Parathyroid adenoma (tissue), 2 donors: ENCODE results near the gene STK17A.

Source experiments
- H2AFZ ChIP-seq: fragments of 300-600 bp; sonication (generic); one replicate; pipeline ENCODE4 v1.7.0; 2017; ENCODE audit warnings: antibody characterized with exemption, mild to moderate bottlenecking
- H3K27ac ChIP-seq: fragments of 300-600 bp; sonication (generic); one replicate; pipeline ENCODE4 v1.7.0; 2017
- H3K27me3 ChIP-seq: fragments of 300-600 bp; sonication (generic); one replicate; pipeline ENCODE4 v1.7.0; 2017; ENCODE audit warnings: low read length; ENCODE audit not compliant: control insufficient read depth, insufficient read depth
- H3K36me3 ChIP-seq: fragments of 300-600 bp; sonication (generic); one replicate; pipeline ENCODE4 v1.7.0; 2017; ENCODE audit warnings: low read length; ENCODE audit not compliant: control insufficient read depth, insufficient read depth
- H3K4me1 ChIP-seq: fragments of 300-600 bp; sonication (generic); one replicate; pipeline ENCODE4 v1.7.0; 2017; ENCODE audit warnings: control low read depth
- H3K4me2 ChIP-seq: fragments of 300-600 bp; sonication (generic); one replicate; pipeline ENCODE4 v1.7.0; 2017; ENCODE audit warnings: low read length
- H3K4me3 ChIP-seq: fragments of 300-600 bp; sonication (generic); one replicate; pipeline ENCODE4 v1.7.0; 2017; ENCODE audit warnings: low read depth, low read length
- H3K79me2 ChIP-seq: fragments of 300-600 bp; sonication (generic); one replicate; pipeline ENCODE4 v1.7.0; 2017; ENCODE audit warnings: control low read depth
- H3K9ac ChIP-seq: fragments of 300-600 bp; sonication (generic); one replicate; pipeline ENCODE4 v1.7.0; 2017; ENCODE audit warnings: mild to moderate bottlenecking
- H3K9me3 ChIP-seq: fragments of 300-600 bp; sonication (generic); one replicate; pipeline ENCODE4 v1.7.0; 2017; ENCODE audit warnings: low read length; ENCODE audit not compliant: control insufficient read depth
- TF ChIP-seq, protein P1 (sequence below): fragments of 300-600 bp; sonication (generic); IDR thresholded peaks from one replicate; pipeline ENCODE4 v1.7.0; 2017; ENCODE audit warnings: antibody characterized with exemption, mild to moderate bottlenecking
- donor health status: primary hyperparathyroidism.

The STK17A gene

DNA sequence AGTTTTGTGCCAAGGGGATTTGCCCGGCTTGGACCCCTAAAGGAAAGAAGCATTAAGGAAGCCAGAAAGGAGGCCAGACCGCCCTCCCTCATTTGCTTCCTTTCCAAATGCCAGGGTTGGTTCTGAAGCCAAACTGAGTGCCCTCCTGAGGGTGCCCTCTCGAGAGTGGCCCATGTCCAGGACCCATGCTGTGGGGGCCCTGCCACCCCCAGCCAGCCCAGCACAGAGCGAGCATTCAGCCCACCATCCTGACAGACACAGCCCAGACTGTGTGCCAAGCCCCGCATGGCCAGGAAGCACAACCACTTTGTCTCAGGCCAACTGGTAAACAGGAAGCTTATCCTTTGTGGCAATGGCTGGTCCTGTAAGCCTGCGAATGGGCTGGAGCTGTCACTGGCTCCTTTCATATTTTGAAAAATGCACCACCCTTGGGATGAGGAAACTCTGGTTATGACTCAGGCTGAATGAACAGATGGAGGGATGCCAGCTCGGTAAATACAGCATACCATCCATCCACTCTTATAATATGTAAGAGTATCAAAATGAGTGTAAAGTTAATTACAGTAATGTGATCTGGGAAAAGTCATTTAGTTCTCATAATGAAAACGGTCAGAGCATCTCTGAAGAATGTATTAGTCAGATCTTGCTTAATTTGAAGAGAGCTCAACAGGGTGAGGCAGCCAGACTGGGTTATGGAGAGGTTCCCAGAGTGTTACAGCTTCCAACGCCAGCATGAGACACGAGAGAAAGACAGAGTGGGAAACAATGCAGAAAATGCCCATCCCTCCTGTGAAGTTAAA, 65.0 kb downstream of the STK17A start:
- Histone ChIP-seq H3K79me2 (peaks cover 2% of the 10 kb centered on the region), H3K27ac (peak overlapping the region; percentile 29), H3K27me3 (no peaks in the 10 kb centered on the region), H3K9ac (no peak overlapping the region), H3K36me3 (no peaks in the 10 kb centered on the region), H2AFZ (no peak overlapping the region), H3K4me3 (no peak overlapping the region), H3K4me1 (no peaks in the 10 kb centered on the region), H3K9me3 (no peaks in the 10 kb centered on the region), H3K4me2 (no peak overlapping the region)
- TF ChIP-seq, protein P1, sequence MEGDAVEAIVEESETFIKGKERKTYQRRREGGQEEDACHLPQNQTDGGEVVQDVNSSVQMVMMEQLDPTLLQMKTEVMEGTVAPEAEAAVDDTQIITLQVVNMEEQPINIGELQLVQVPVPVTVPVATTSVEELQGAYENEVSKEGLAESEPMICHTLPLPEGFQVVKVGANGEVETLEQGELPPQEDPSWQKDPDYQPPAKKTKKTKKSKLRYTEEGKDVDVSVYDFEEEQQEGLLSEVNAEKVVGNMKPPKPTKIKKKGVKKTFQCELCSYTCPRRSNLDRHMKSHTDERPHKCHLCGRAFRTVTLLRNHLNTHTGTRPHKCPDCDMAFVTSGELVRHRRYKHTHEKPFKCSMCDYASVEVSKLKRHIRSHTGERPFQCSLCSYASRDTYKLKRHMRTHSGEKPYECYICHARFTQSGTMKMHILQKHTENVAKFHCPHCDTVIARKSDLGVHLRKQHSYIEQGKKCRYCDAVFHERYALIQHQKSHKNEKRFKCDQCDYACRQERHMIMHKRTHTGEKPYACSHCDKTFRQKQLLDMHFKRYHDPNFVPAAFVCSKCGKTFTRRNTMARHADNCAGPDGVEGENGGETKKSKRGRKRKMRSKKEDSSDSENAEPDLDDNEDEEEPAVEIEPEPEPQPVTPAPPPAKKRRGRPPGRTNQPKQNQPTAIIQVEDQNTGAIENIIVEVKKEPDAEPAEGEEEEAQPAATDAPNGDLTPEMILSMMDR: no peak

DNA sequence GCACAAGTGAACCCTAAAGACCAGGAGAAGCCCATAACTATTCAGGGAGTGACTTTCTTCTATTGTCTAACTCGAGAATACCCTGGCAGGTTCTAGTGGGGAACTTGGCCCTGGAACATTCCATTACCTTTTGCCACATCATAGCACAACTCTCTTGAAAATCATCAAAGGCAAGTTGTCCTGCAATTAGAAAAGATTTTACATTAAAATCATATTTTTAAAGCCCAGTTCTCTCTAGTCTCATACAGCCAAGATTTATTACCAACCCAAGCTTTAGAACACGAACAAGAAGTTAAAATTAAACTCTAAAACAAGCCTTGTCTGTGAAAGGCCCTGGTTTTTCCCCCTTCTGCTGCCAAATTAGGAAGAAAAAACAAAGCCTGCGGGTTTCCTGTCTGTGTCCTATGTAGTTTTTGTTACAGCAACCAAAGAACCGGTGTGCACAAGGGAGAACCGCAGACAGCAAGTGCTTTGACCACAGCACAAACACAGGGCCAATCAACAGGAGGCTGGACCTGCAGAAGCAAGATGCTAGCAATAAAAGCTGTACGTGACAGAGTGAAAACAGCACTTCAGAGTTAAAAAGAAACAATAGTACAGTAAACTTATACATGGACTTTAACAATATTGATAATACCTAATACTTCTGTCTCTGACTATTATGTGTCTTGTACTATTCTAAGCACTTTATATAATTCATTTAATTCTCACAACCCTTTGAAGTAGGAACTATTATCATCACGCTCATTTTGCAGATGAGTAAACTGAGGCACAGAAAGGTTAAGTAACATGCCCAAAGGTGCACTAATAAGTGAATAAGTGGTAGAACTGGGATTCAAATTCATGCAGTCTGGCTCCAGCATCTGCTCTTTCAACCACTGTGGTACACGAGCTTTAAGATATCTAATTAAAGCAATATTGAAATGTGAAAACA, 65.8 kb downstream of the STK17A start:
- Histone ChIP-seq H3K4me2 (no peak overlapping the region), H3K9ac (no peak overlapping the region), H2AFZ (no peak overlapping the region), H3K4me3 (no peak overlapping the region), H3K4me1 (no peaks in the 10 kb centered on the region), H3K9me3 (no peaks in the 10 kb centered on the region), H3K79me2 (peaks cover 2% of the 10 kb centered on the region), H3K27ac (peak overlapping the region; percentile 29), H3K27me3 (no peaks in the 10 kb centered on the region), H3K36me3 (no peaks in the 10 kb centered on the region)
- TF ChIP-seq, protein P1: no peak

DNA sequence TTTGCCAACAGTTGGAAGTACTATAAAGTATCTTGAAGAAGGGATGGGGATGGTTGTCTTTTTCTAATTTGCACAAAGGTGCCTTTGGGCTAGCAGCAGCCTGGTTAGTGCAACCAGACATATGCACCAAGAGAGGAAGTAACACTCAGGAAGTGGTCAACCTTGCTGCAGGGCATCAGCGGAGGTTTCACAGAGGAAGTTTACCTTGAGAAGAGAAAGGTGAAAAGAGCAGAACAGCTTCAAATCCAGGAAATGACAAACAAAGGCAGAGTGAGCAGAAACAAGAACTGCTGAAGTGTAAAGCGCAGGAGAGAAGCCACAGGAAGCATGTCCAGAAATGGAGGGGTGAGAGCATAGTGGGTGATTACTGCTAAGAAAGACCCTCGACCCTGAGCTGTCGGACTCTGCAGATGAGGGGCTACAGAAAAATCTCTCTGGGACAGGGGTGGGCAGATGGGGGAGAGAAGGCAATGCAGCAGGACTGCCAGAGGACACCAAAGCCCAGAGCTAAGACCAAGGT, 66.9 kb downstream of the STK17A start:
- Histone ChIP-seq H3K36me3 (no peaks in the 10 kb centered on the region), H3K27ac (no peak overlapping the region), H2AFZ (no peak overlapping the region), H3K9me3 (no peaks in the 10 kb centered on the region), H3K4me3 (no peak overlapping the region), H3K27me3 (no peaks in the 10 kb centered on the region), H3K4me2 (no peak overlapping the region), H3K79me2 (peaks cover 2% of the 10 kb centered on the region), H3K9ac (no peak overlapping the region), H3K4me1 (no peaks in the 10 kb centered on the region)
- TF ChIP-seq, protein P1: no peak

DNA sequence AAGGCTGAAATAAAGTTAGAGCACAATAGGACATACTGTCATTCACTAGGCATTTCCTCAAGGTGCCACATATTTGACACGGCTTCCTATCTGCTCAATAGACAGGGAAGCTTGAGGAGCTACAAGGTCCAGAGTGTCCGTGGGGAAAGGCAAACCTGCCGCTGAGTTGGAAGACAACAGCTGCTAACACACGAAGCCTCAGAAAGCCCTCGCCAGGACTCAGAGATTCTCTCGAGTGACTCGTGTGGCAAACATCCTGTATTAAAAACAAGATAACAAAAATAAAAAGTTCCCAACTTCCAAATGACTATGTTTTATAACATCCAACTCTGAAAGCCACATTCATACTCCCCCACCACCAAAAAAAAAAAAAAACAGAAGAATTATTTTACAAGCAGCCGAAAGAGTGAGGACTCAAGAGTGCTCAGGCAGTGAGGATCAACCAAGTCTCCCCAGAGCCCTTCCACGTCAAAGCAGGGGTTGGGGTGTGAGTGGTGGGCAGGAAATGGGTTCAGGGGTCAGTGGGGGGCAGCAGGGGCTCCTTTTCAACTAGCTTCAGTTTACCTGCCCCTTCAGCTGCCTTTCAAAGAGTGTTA, 67.6 kb downstream of the STK17A start:
- Histone ChIP-seq H3K27ac (no peak overlapping the region), H3K9me3 (no peaks in the 10 kb centered on the region), H3K36me3 (no peaks in the 10 kb centered on the region), H3K79me2 (peaks cover 2% of the 10 kb centered on the region), H3K4me3 (no peak overlapping the region), H3K4me1 (no peaks in the 10 kb centered on the region), H3K27me3 (no peaks in the 10 kb centered on the region), H2AFZ (no peak overlapping the region), H3K4me2 (no peak overlapping the region), H3K9ac (no peak overlapping the region)
- TF ChIP-seq, protein P1: no peak
